ENCODE measurements around the gene TRPM3.

TRPM3 gene

DNA sequence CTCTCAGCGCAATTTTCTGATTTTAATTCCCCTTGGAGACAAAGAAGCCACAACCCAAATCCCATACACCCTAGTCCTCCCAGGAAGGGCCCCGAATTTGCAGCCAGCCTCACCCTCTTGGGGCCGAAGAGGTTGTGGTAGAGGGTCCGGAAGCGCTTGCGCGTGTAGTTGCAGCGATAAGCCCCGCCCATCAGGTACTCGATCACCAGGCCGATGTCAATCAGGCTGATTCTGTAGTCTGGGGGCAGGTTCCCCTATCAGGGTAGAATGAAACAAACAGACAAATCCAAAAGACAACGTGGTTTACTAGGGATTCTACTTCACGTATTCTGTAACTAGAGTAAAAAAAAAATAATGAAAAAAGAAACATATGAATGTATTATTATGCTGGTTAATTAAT lies 496.3 kb downstream of the TRPM3 start:
- no peaks in the 10 kb centered on the region for H3K36me3 ChIP-seq (ENCODE audit: control insufficient read depth in 2 of 2, insufficient read depth in 1 of 2, low read length in 2 of 2)

DNA sequence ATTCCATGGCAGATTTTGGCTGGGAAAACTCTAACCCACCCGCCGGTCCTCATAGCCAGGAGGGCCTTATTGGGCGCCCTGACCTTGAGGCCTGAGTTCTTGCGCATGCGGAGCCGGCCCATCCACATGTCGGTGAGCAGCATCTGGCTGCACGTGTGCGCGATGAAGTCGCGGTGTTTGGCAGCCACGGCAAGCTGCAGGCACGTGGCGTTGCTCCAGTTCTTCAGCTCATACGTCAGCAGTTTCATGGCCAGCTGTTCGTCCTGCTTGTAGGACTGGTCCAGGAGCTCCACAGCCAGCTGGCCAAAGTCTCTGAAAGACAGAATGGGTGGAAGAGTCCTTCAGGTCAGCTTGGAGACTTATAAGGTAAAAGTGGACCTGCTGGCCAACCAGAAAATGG lies 502.6 kb downstream of the TRPM3 start:
- H3K27ac ChIP-seq (ENCODE audit: extremely low read depth, low read depth, low read length): no peak overlapping the region
- ChIA-PET POLR2A (no interaction called here), CTCF (interaction anchor here (0.7 to 1.9 kb wide), 2 partner anchors 10 to 22 kb away, joined by 3 to 6 read pairs; no protein-coding TSS in a partner anchor)
- no peaks in the 10 kb centered on the region for H3K4me1 ChIP-seq (ENCODE audit: control insufficient read depth, insufficient read depth, low read length)
- H3K36me3 ChIP-seq (ENCODE audit: control insufficient read depth in 2 of 2, insufficient read depth in 1 of 2, low read length in 2 of 2): no peaks in the 10 kb centered on the region
- H3K9me3 ChIP-seq (ENCODE audit: control insufficient read depth, insufficient read depth, low read depth, low read length): no peaks in the 10 kb centered on the region
- H3K4me3 ChIP-seq (ENCODE audit: low read depth, low read length): no peak overlapping the region
- TF ChIP-seq ZNF792 (tag by site-specific recombination; IDR thresholded peaks at IDR 0.05): no peak

More for the DNA sequence above, 496.3 kb downstream of the TRPM3 start:
- no peaks in the 10 kb centered on the region for H3K4me1 ChIP-seq (ENCODE audit: control insufficient read depth, insufficient read depth, low read length)
- no peaks in the 10 kb centered on the region for H3K9me3 ChIP-seq (ENCODE audit: control insufficient read depth, insufficient read depth, low read depth, low read length)
- H3K27ac ChIP-seq (ENCODE audit: extremely low read depth, low read depth, low read length): no peak overlapping the region
- H3K4me3 ChIP-seq (ENCODE audit: low read depth, low read length): no peak overlapping the region
- ChIA-PET CTCF (interaction anchor here (0.6 to 1.8 kb wide), 5 partner anchors 10 to 1143 kb away, joined by 3 to 4 read pairs (median 3); partner anchors contain the start of gene CEMIP2), POLR2A (no interaction called here)
- TF ChIP-seq ZNF549 (tag by site-specific recombination; IDR thresholded peaks at IDR 0.05): no peak
- TF ChIP-seq, protein P1, sequence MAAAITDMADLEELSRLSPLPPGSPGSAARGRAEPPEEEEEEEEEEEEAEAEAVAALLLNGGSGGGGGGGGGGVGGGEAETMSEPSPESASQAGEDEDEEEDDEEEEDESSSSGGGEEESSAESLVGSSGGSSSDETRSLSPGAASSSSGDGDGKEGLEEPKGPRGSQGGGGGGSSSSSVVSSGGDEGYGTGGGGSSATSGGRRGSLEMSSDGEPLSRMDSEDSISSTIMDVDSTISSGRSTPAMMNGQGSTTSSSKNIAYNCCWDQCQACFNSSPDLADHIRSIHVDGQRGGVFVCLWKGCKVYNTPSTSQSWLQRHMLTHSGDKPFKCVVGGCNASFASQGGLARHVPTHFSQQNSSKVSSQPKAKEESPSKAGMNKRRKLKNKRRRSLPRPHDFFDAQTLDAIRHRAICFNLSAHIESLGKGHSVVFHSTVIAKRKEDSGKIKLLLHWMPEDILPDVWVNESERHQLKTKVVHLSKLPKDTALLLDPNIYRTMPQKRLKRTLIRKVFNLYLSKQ (tag by site-specific recombination; IDR thresholded peaks at IDR 0.05; ENCODE audit: borderline replicate concordance): no peak
- TF ChIP-seq ZNF660 (tag by site-specific recombination; IDR thresholded peaks at IDR 0.05): no peak
- no peak for TF ChIP-seq ZXDB (tag by site-specific recombination; IDR thresholded peaks at IDR 0.05)
- TF ChIP-seq ZNF133 (tag by site-specific recombination; IDR thresholded peaks at IDR 0.05): no peak
- no peak for TF ChIP-seq ZNF626 (tag by site-specific recombination; IDR thresholded peaks at IDR 0.05)
- no peak for TF ChIP-seq ZNF239 (tag by site-specific recombination; IDR thresholded peaks at IDR 0.05)
- TF ChIP-seq ZNF114 (tag by site-specific recombination; IDR thresholded peaks at IDR 0.05): no peak
- no peak for TF ChIP-seq ZNF248 (tag by site-specific recombination; IDR thresholded peaks at IDR 0.05)
- TF ChIP-seq, protein P2, sequence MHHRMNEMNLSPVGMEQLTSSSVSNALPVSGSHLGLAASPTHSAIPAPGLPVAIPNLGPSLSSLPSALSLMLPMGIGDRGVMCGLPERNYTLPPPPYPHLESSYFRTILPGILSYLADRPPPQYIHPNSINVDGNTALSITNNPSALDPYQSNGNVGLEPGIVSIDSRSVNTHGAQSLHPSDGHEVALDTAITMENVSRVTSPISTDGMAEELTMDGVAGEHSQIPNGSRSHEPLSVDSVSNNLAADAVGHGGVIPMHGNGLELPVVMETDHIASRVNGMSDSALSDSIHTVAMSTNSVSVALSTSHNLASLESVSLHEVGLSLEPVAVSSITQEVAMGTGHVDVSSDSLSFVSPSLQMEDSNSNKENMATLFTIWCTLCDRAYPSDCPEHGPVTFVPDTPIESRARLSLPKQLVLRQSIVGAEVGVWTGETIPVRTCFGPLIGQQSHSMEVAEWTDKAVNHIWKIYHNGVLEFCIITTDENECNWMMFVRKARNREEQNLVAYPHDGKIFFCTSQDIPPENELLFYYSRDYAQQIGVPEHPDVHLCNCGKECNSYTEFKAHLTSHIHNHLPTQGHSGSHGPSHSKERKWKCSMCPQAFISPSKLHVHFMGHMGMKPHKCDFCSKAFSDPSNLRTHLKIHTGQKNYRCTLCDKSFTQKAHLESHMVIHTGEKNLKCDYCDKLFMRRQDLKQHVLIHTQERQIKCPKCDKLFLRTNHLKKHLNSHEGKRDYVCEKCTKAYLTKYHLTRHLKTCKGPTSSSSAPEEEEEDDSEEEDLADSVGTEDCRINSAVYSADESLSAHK (tag by site-specific recombination; IDR thresholded peaks at IDR 0.05): no peak
- TF ChIP-seq ZNF366 (tag by site-specific recombination; conservative IDR thresholded peaks at IDR 0.05): no peak

DNA sequence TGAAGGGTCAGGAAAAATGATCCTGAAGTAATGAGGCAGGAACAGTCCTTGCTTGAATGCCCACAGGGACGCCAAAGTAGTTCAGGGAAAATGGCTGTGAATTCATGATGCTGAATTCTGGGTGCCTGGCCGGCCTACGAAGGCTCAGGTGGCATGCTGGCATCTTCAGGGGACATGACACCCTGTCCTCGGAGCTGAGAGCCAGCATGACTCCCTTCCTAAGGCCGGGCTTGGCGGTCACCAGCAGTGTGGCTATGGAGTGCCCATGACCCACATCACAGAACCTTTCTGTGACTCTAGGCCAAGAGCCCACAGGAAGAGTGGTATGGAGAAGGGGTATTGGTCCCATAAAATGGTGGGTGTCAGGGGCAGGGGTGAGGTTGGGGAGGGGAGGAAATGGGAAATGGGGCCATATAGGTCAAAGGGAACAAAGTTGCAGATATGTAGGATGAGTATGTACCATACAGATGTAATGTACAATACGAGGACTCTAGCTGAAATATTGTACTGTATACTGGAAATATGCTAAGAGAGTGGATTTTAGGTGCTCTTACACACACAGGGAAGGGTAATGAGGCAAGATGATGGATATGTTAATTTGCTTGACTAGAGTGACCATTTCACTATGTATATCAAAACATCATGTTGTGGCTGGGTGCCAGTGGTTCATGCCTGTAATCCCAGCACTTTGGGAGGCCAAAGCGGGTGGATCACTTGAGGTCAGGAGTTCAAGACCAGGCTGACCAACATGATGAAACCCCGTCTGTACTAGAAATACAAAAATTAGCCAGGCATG lies 504.2 kb downstream of the TRPM3 start:
- Histone ChIP-seq H3K4me3 (ENCODE audit: low read depth, low read length) (no peak overlapping the region), H3K4me1 (ENCODE audit: control insufficient read depth, insufficient read depth, low read length) (no peaks in the 10 kb centered on the region), H3K9me3 (ENCODE audit: control insufficient read depth, insufficient read depth, low read depth, low read length) (no peaks in the 10 kb centered on the region), H3K36me3 (ENCODE audit: control insufficient read depth in 2 of 2, insufficient read depth in 1 of 2, low read length in 2 of 2) (no peaks in the 10 kb centered on the region), H3K27ac (ENCODE audit: extremely low read depth, low read depth, low read length) (no peak overlapping the region)
- ChIA-PET CTCF (interaction anchor here (0.7 kb wide), 1 partner anchor 129 kb away, joined by 3 read pairs; no protein-coding TSS in a partner anchor), POLR2A (no interaction called here)
- TF ChIP-seq, protein P3, sequence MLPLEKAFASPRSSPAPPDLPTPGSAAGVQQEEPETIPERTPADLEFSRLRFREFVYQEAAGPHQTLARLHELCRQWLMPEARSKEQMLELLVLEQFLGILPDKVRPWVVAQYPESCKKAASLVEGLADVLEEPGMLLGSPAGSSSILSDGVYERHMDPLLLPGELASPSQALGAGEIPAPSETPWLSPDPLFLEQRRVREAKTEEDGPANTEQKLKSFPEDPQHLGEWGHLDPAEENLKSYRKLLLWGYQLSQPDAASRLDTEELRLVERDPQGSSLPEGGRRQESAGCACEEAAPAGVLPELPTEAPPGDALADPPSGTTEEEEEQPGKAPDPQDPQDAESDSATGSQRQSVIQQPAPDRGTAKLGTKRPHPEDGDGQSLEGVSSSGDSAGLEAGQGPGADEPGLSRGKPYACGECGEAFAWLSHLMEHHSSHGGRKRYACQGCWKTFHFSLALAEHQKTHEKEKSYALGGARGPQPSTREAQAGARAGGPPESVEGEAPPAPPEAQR (tag by site-specific recombination; IDR thresholded peaks at IDR 0.05): no peak
- no peak for TF ChIP-seq KLF10 (tag by site-specific recombination; IDR thresholded peaks at IDR 0.05)
- TF ChIP-seq, protein P4, sequence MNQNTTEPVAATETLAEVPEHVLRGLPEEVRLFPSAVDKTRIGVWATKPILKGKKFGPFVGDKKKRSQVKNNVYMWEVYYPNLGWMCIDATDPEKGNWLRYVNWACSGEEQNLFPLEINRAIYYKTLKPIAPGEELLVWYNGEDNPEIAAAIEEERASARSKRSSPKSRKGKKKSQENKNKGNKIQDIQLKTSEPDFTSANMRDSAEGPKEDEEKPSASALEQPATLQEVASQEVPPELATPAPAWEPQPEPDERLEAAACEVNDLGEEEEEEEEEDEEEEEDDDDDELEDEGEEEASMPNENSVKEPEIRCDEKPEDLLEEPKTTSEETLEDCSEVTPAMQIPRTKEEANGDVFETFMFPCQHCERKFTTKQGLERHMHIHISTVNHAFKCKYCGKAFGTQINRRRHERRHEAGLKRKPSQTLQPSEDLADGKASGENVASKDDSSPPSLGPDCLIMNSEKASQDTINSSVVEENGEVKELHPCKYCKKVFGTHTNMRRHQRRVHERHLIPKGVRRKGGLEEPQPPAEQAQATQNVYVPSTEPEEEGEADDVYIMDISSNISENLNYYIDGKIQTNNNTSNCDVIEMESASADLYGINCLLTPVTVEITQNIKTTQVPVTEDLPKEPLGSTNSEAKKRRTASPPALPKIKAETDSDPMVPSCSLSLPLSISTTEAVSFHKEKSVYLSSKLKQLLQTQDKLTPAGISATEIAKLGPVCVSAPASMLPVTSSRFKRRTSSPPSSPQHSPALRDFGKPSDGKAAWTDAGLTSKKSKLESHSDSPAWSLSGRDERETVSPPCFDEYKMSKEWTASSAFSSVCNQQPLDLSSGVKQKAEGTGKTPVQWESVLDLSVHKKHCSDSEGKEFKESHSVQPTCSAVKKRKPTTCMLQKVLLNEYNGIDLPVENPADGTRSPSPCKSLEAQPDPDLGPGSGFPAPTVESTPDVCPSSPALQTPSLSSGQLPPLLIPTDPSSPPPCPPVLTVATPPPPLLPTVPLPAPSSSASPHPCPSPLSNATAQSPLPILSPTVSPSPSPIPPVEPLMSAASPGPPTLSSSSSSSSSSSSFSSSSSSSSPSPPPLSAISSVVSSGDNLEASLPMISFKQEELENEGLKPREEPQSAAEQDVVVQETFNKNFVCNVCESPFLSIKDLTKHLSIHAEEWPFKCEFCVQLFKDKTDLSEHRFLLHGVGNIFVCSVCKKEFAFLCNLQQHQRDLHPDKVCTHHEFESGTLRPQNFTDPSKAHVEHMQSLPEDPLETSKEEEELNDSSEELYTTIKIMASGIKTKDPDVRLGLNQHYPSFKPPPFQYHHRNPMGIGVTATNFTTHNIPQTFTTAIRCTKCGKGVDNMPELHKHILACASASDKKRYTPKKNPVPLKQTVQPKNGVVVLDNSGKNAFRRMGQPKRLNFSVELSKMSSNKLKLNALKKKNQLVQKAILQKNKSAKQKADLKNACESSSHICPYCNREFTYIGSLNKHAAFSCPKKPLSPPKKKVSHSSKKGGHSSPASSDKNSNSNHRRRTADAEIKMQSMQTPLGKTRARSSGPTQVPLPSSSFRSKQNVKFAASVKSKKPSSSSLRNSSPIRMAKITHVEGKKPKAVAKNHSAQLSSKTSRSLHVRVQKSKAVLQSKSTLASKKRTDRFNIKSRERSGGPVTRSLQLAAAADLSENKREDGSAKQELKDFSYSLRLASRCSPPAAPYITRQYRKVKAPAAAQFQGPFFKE (tag by site-specific recombination; IDR thresholded peaks at IDR 0.05; ENCODE audit: borderline replicate concordance): no peak
- TF ChIP-seq SCRT2 (tag by site-specific recombination; IDR thresholded peaks at IDR 0.05): no peak
- TF ChIP-seq, protein P5, sequence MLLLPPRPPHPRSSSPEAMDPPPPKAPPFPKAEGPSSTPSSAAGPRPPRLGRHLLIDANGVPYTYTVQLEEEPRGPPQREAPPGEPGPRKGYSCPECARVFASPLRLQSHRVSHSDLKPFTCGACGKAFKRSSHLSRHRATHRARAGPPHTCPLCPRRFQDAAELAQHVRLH (tag by site-specific recombination; IDR thresholded peaks at IDR 0.05): no peak
- TF ChIP-seq ZBTB48 (tag by site-specific recombination; IDR thresholded peaks at IDR 0.05): no peak
